Activated T-cell treated with anti-CD3 and anti-CD28 coated beads for 1 hour (primary cell): ENCODE data around the gene SLC35B4.

Source experiments
- DNase-seq: peaks from one replicate; pipeline ENCODE4 v3.0.0-alpha.2; 2020; ENCODE audit warnings: low read depth

SLC35B4 gene

GRCh38 chr7:134316539-134317344, at the start of gene SLC35B4:
Gene SLC35B4, minus strand, starts transcription at chr7:134316930. Its CDS starts 179 bp downstream, at chr7:134316751.
- peak; percentile 88 for DNase-seq

- no peak for DNase-seq
Measured at GRCh38 chr7:134366481-134366880, 49.8 kb upstream of the SLC35B4 start.

- no peak for DNase-seq
Measured at GRCh38 chr7:134365341-134366054, 48.8 kb upstream of the SLC35B4 start.

GRCh38 chr7:134364619-134365037, 47.9 kb upstream of the SLC35B4 start:
- DNase-seq, result no peak

- no peak for DNase-seq
Measured at GRCh38 chr7:134362587-134363483, 46.1 kb upstream of the SLC35B4 start.

- DNase-seq, result no peak
Measured at GRCh38 chr7:134359787-134360432, 43.2 kb upstream of the SLC35B4 start.

GRCh38 chr7:134357486-134357885, 40.8 kb upstream of the SLC35B4 start:
- no peak for DNase-seq

GRCh38 chr7:134356421-134356936, 39.7 kb upstream of the SLC35B4 start:
- DNase-seq, result no peak

GRCh38 chr7:134355927-134356326, 39.2 kb upstream of the SLC35B4 start:
- no peak for DNase-seq

GRCh38 chr7:134355004-134355525, 38.3 kb upstream of the SLC35B4 start:
- DNase-seq, result no peak

GRCh38 chr7:134353411-134353810, 36.7 kb upstream of the SLC35B4 start:
- no peak for DNase-seq

- DNase-seq, result no peak
Measured at GRCh38 chr7:134351424-134351823, 34.7 kb upstream of the SLC35B4 start.

- DNase-seq, result no peak
Measured at GRCh38 chr7:134350709-134351108, 34.0 kb upstream of the SLC35B4 start.

- DNase-seq, result no peak
Measured at GRCh38 chr7:134347567-134347966, 30.8 kb upstream of the SLC35B4 start.

GRCh38 chr7:134343796-134344195, 27.1 kb upstream of the SLC35B4 start:
- no peak for DNase-seq

- no peak for DNase-seq
Measured at GRCh38 chr7:134343136-134343535, 26.4 kb upstream of the SLC35B4 start.

- DNase-seq, result no peak
Measured at GRCh38 chr7:134339475-134339874, 22.7 kb upstream of the SLC35B4 start.

GRCh38 chr7:134337980-134338379, 21.2 kb upstream of the SLC35B4 start:
- no peak for DNase-seq

GRCh38 chr7:134334408-134334807, 17.7 kb upstream of the SLC35B4 start:
- DNase-seq, result no peak

- DNase-seq, result no peak
Measured at GRCh38 chr7:134333943-134334342, 17.2 kb upstream of the SLC35B4 start.

GRCh38 chr7:134332892-134333291, 16.2 kb upstream of the SLC35B4 start:
- DNase-seq, result no peak
